ENCODE results near the gene PCSK1. TPM values are rescaled to one million over a fixed set of nuclear protein-coding genes. Genes with fewer than 3 reads are reported as not detected.

The PCSK1 gene
- total RNA-seq, 1 experiment from 2014 or later, result 0.41 TPM

- intact Hi-C loops (cut with micrococcal nuclease; ENCODE audit: unreplicated experiment), result loop anchor here (10.0 kb wide), 1 partner anchor 412 kb away; no protein-coding TSS in a partner anchor
- H3K4me3 ChIP-seq (ENCODE audit: low read depth, low read length), result no peak overlapping the region
- no TSS peak for BruUV-seq (replicated peaks)
- DNase-seq, result no peak
- H3K4me1 Mint-ChIP-seq (ENCODE audit: low read depth, unreplicated experiment), result peaks cover 15% of the 10 kb centered on the region
- no peaks in the 10 kb centered on the region for H3K36me3 ChIP-seq (ENCODE audit: control insufficient read depth, insufficient read depth, low read length)
- H3K27ac Mint-ChIP-seq (ENCODE audit: unreplicated experiment), result no peak overlapping the region
- ChIA-PET CTCF (interaction anchor here (1.4 kb wide), 1 partner anchor 259 kb away, joined by 3 read pairs; no protein-coding TSS in a partner anchor), POLR2A (no interaction called here)
- no peak overlapping the region for H3K4me3 Mint-ChIP-seq (ENCODE audit: unreplicated experiment)
- H3K27me3 ChIP-seq (replicated peaks; ENCODE audit: control insufficient read depth, insufficient read depth, low read length), result no peaks in the 10 kb centered on the region
- no peaks in the 10 kb centered on the region for H3K27me3 Mint-ChIP-seq (ENCODE audit: insufficient read depth, unreplicated experiment)
- H3K9me3 Mint-ChIP-seq (ENCODE audit: unreplicated experiment), result no peaks in the 10 kb centered on the region
- peaks cover 10% of the 10 kb centered on the region for H3K4me1 ChIP-seq
- no peak for TF ChIP-seq CTCF (IDR thresholded peaks at IDR 0.05; ENCODE audit: insufficient read depth in 1 of 2, low read depth in 1 of 2, low read length in 1 of 2, severe bottlenecking in 1 of 2, unreplicated experiment in 1 of 2)
- H3K9me3 ChIP-seq, result no peaks in the 10 kb centered on the region
- no peaks in the 10 kb centered on the region for H3K36me3 Mint-ChIP-seq (ENCODE audit: insufficient read depth, unreplicated experiment)
Measured at GRCh38 chr5:96343094-96343493, 90.0 kb downstream of the PCSK1 start.

DNA sequence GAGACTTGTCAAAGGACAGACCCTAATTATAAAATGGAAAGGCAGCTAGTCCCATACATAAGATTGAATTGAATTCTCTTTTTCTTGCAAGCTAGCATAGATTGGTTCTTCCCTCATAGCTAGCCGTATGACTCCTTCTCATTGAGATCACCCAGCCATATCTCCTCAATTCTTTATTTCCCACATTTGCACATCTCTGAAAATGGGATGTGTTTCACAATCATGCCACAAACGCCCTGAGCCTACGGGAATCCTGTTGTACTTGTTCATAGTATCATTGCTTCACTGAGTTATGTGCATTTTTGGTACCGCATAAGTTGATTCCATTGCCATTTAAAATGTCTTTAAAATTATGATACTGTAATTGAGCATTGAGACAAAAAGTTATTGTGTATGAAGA lies 90.5 kb downstream of the PCSK1 start:
- Mint-ChIP-seq H3K4me3 (ENCODE audit: unreplicated experiment) (no peak overlapping the region), H3K36me3 (ENCODE audit: insufficient read depth, unreplicated experiment) (no peaks in the 10 kb centered on the region), H3K27ac (ENCODE audit: unreplicated experiment) (no peak overlapping the region), H3K9me3 (ENCODE audit: unreplicated experiment) (no peaks in the 10 kb centered on the region), H3K27me3 (ENCODE audit: insufficient read depth, unreplicated experiment) (no peaks in the 10 kb centered on the region), H3K4me1 (ENCODE audit: low read depth, unreplicated experiment) (peaks cover 18% of the 10 kb centered on the region)
- H3K36me3 ChIP-seq (ENCODE audit: control insufficient read depth, insufficient read depth, low read length), result no peaks in the 10 kb centered on the region
- no peak for DNase-seq
- CTCF ChIA-PET, result interaction anchor here (1.4 kb wide), 1 partner anchor 259 kb away, joined by 3 read pairs; no protein-coding TSS in a partner anchor
- no peaks in the 10 kb centered on the region for H3K27me3 ChIP-seq (replicated peaks; ENCODE audit: control insufficient read depth, insufficient read depth, low read length)
- H3K4me1 ChIP-seq, result peaks cover 12% of the 10 kb centered on the region
- BruUV-seq (replicated peaks), result no TSS peak
- TF ChIP-seq CTCF (IDR thresholded peaks at IDR 0.05; ENCODE audit: insufficient read depth in 1 of 2, low read depth in 1 of 2, low read length in 1 of 2, severe bottlenecking in 1 of 2, unreplicated experiment in 1 of 2), result no peak
- no peaks in the 10 kb centered on the region for H3K9me3 ChIP-seq
- H3K4me3 ChIP-seq (ENCODE audit: low read depth, low read length), result no peak overlapping the region
- POLR2A ChIA-PET, result no interaction called here
- intact Hi-C loops (cut with micrococcal nuclease; ENCODE audit: unreplicated experiment), result loop anchor here (10.0 kb wide), 1 partner anchor 412 kb away; no protein-coding TSS in a partner anchor

Other genes with a start within 250 kb of the PCSK1 start
- gene CAST, start 229.1 kb upstream of the PCSK1 start, total RNA-seq (2022), result 418 and 426 TPM in 2 replicates